Epithelial cell of alveolus of lung (primary cell): ENCODE results near the gene PA2G4. TPM values are rescaled to one million over a fixed set of nuclear protein-coding genes. Genes with fewer than 3 reads are reported as not detected.

Experiments used
- total RNA-seq: library from RNA; depleted of rRNA; stranded (reverse); fragments of >200 nt; gene quantifications from 2 replicates; pipeline ENCODE4 v1.2.1, GENCODE V29; 2015

PA2G4 gene
- 98.1 and 145 TPM in 2 replicates for total RNA-seq

GRCh38 chr12:56104109-56104814 is at the start of gene PA2G4:
PA2G4 (plus strand) TSS chr12:56104559; CDS start chr12:56104738, 179 bp downstream.

GRCh38 chr12:56079723-56080555 is 24.4 kb upstream of the PA2G4 start, which contains the start of gene ERBB3:
ERBB3 (plus strand) TSS chr12:56080165; CDS start chr12:56080301, 136 bp downstream.

GRCh38 chr12:56116267-56117081 is 12.1 kb downstream of the PA2G4 start, which contains the start of gene RPL41:
RPL41 (plus strand) TSS chr12:56116633.

GRCh38 chr12:56117778-56118687 is 13.7 kb downstream of the PA2G4 start, which contains the start of gene ZC3H10:
ZC3H10 (plus strand) TSS chr12:56118266; CDS start chr12:56120563, 2,297 bp downstream.

GRCh38 chr12:56127888-56128669 is 23.7 kb downstream of the PA2G4 start, which contains the start of gene ESYT1:
ESYT1 (plus strand) TSS chr12:56128267; CDS start chr12:56128320, 53 bp downstream.

GRCh38 chr12:56152132-56152755 is 47.9 kb downstream of the PA2G4 start, which contains the start of gene MYL6B:
MYL6B (plus strand) TSS chr12:56152587; CDS start chr12:56153919, 1,332 bp downstream.

GRCh38 chr12:56158029-56158925 is 53.9 kb downstream of the PA2G4 start, which contains the start of gene MYL6:
MYL6 (plus strand) TSS chr12:56158359; CDS start chr12:56158402, 43 bp downstream.

Other genes starting within 250 kb of the PA2G4 start
- gene PYM1, start 176.7 kb upstream of the PA2G4 start, total RNA-seq = 30.9 and 31.5 TPM in 2 replicates
- gene DGKA, start 173.4 kb upstream of the PA2G4 start, total RNA-seq = 14.8 and 31.3 TPM in 2 replicates
- gene PMEL, start 138.5 kb upstream of the PA2G4 start, total RNA-seq = 1.7 and 18.7 TPM in 2 replicates
- 24.5 and 46.2 TPM in 2 replicates for gene CDK2, start 137.7 kb upstream of the PA2G4 start, total RNA-seq
- 56.6 and 74.1 TPM in 2 replicates for gene RAB5B, start 130.5 kb upstream of the PA2G4 start, total RNA-seq
- 11.4 and 31.9 TPM in 2 replicates for gene SUOX, start 107.3 kb upstream of the PA2G4 start, total RNA-seq
- gene IKZF4, start 83.5 kb upstream of the PA2G4 start, total RNA-seq = 2.6 and 8.1 TPM in 2 replicates
- gene RPS26, start 62.6 kb upstream of the PA2G4 start, total RNA-seq = 1,233 and 1,614 TPM in 2 replicates
- 0.64 and 1.8 TPM in 2 replicates for gene ERBB3, start 24.4 kb upstream of the PA2G4 start, total RNA-seq
- gene RPL41, start 12.1 kb downstream of the PA2G4 start, total RNA-seq = 2,965 and 4,023 TPM in 2 replicates
- 3.4 and 5.0 TPM in 2 replicates for gene ZC3H10, start 13.7 kb downstream of the PA2G4 start, total RNA-seq
- 81.4 and 171 TPM in 2 replicates for gene ESYT1, start 23.7 kb downstream of the PA2G4 start, total RNA-seq
- gene MYL6B, start 48.0 kb downstream of the PA2G4 start, total RNA-seq = 112 and 142 TPM in 2 replicates
- 1,228 and 2,927 TPM in 2 replicates for gene MYL6, start 53.8 kb downstream of the PA2G4 start, total RNA-seq
- gene SMARCC2, start 84.9 kb downstream of the PA2G4 start, total RNA-seq = 27.5 and 43.8 TPM in 2 replicates
- 57.2 and 76.5 TPM in 2 replicates for gene RNF41, start 117.4 kb downstream of the PA2G4 start, total RNA-seq
- 48.4 and 60.4 TPM in 2 replicates for gene NABP2, start 119.8 kb downstream of the PA2G4 start, total RNA-seq
- gene SLC39A5, start 125.5 kb downstream of the PA2G4 start, total RNA-seq = not detected in 2 replicates
- 14.5 and 16.9 TPM in 2 replicates for gene ANKRD52, start 153.8 kb downstream of the PA2G4 start, total RNA-seq
- 8.8 and 11.3 TPM in 2 replicates for gene COQ10A, start 162.4 kb downstream of the PA2G4 start, total RNA-seq
- gene CS, start 195.8 kb downstream of the PA2G4 start, total RNA-seq = 109 and 134 TPM in 2 replicates
- gene CNPY2, start 211.4 kb downstream of the PA2G4 start, total RNA-seq = 95.7 and 112 TPM in 2 replicates
- gene PAN2, start 229.4 kb downstream of the PA2G4 start, total RNA-seq = 9.1 and 38.4 TPM in 2 replicates
- gene IL23A, start 234.3 kb downstream of the PA2G4 start, total RNA-seq = 0.13 and 0.56 TPM in 2 replicates